ENCODE measurements around the gene PLXNB3.
"Not testable (repeated sequence)": the region's sequence is repeated elsewhere in the genome, so short reads cannot be mapped to it uniquely, and the experiment has no call there.

DNA sequence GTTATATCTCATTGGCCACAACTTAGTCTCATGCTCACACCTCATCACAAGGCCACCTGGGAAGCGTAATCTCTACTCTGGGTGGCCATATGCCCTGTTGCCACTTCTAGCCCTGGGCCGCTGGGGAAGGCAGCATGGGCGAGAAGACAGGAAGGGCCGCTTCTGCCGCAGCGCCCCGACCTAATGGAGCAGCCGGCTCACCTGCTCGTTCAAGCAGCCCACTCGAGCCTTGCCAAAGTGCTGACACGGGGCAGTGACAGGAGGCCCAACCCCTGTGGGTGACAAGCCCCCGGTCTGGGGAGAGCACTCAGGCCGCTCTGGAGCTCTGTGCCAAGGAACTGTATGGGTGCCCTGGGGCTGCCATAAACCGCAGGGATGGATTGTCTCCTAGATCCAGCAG, 21.9 kb upstream of the PLXNB3 start:
- not testable (repeated sequence) for TF ChIP-seq POLR2A, POLR2AphosphoS5, TAF1 (IDR thresholded peaks at IDR 0.05; ENCODE audit: low read depth, low read length)
